RWPE1 (cell line): ENCODE measurements around the gene LRRC26.

ENCODE experiments used
- CTCF ChIA-PET: fragments of 350-600 bp; sonication (Branson Sonifier 250); formaldehyde crosslinking; extraction: SDS; loops from one replicate; lab custom pipeline; 2021; lab: Yijun Ruan, JAX
- POLR2A ChIA-PET: fragments of 400-600 bp; formaldehyde crosslinking; extraction: SDS; loops from one replicate; lab custom pipeline; 2020; ENCODE audit warnings: antibody characterized with exemption; ENCODE audit not compliant: low non-redundant PET; lab: Yijun Ruan, JAX
- DNase-seq: peaks from one replicate; pipeline ENCODE4 v3.0.0; 2012; ENCODE audit warnings: low spot score
- H3K27ac ChIP-seq: fragments of 450-650 bp; 2 replicates; pipeline ENCODE4 v1.5.1; 2017
- TF ChIP-seq, protein P1 (sequence below): fragments of 450-650 bp; conservative IDR thresholded peaks from 2 replicates; pipeline ENCODE4 v1.5.1; 2017; ENCODE audit warnings: low read depth, mild to moderate bottlenecking

The LRRC26 gene

DNA sequence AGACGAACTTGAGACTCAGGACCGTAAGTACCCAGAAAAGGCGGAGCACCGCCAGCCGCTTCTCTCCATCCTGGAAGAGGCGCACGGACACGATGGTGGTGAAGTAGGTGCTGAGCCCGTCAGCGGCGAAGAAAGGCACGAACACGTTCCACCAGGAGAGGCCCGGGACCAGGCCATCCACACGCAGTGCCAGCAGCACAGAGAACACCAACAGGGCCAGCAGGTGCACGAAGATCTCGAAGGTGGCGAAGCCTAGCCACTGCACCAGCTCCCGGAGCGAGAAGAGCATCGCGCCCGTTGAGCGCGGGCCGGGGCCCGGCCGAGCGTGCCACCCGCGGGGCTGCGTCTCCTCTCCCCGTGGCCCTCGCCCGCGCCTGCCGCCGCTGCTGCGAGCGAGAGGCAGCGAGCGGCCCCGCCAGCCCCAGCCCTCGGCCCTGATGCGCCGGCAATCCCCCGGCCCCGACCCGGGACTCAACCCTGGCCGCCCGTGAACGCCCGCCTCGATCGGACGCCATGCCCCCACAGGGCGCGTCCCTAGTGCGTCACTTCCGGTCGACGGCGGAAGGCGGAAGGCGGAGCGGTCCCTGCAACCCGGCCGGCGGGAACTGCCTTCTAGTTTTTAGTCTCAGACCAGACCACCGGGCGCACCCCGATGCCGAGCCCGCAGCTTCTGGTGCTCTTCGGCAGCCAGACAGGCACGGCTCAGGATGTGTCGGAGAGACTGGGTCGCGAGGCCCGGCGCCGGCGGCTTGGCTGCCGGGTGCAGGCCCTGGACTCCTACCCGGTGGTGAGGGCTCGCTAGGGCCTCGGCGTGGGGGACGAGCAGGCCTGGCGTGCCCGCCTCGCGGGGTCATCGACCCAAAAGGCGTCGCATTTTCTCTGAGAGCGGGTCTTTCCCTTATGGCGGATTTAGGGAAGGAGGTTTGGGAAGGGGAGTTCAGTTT lies 35.5 kb upstream of the LRRC26 start, which contains the start of the genes NDOR1 and TMEM203:
NDOR1 (plus strand) TSS at position 575 of the 944 bp plus-strand sequence; CDS start at position 653, 78 bp downstream.
TMEM203 (minus strand) TSS at position 523 of the 944 bp plus-strand sequence; CDS start at position 289, 234 bp downstream.
- TF ChIP-seq, protein P1, sequence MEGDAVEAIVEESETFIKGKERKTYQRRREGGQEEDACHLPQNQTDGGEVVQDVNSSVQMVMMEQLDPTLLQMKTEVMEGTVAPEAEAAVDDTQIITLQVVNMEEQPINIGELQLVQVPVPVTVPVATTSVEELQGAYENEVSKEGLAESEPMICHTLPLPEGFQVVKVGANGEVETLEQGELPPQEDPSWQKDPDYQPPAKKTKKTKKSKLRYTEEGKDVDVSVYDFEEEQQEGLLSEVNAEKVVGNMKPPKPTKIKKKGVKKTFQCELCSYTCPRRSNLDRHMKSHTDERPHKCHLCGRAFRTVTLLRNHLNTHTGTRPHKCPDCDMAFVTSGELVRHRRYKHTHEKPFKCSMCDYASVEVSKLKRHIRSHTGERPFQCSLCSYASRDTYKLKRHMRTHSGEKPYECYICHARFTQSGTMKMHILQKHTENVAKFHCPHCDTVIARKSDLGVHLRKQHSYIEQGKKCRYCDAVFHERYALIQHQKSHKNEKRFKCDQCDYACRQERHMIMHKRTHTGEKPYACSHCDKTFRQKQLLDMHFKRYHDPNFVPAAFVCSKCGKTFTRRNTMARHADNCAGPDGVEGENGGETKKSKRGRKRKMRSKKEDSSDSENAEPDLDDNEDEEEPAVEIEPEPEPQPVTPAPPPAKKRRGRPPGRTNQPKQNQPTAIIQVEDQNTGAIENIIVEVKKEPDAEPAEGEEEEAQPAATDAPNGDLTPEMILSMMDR: no peak

DNA sequence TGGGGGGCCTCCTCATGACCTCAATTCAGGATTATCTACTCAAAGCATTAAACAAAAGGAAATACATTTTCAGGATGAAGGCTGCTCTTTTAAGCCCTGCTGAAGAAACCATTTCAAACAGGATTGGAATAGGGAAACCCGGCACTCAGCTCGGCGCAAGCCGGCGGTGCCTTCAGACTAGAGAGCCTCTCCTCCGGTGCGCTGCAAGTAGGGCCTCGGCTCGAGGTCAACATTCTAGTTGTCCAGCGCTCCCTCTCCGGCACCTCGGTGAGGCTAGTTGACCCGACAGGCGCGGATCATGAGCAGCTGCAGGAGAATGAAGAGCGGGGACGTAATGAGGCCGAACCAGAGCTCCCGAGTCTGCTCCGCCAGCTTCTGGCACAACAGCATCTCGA lies 34.9 kb upstream of the LRRC26 start:
- no peak for DNase-seq
- H3K27ac ChIP-seq: peak overlapping the region; percentile 80
- TF ChIP-seq, protein P1: no peak
- ChIA-PET CTCF (interaction anchor here (1.6 to 2.5 kb wide), 3 partner anchors 15 to 22 kb away, joined by 3 to 10 read pairs (median 5); partner anchors contain the start of gene RNF224), POLR2A (interaction anchor here (0.6 to 1.2 kb wide), 6 partner anchors 10 to 158 kb away, joined by 3 to 4 read pairs (median 3); partner anchors contain the start of genes NPDC1 and SSNA1)

More for the DNA sequence above, 35.5 kb upstream of the LRRC26 start, which contains the start of the genes NDOR1 and TMEM203:
- DNase-seq: peak; percentile 96
- POLR2A ChIA-PET: interaction anchor here (0.6 to 1.3 kb wide), 7 partner anchors 8 to 159 kb away, joined by 3 to 5 read pairs (median 3); partner anchors contain the start of genes NPDC1, SSNA1 and TMEM210
- CTCF ChIA-PET: interaction anchor here (1.6 to 2.5 kb wide), 3 partner anchors 16 to 22 kb away, joined by 3 to 10 read pairs (median 5); partner anchors contain the start of gene RNF224
- peak within 1 kb of the TSS; percentile 80 for H3K27ac ChIP-seq

DNA sequence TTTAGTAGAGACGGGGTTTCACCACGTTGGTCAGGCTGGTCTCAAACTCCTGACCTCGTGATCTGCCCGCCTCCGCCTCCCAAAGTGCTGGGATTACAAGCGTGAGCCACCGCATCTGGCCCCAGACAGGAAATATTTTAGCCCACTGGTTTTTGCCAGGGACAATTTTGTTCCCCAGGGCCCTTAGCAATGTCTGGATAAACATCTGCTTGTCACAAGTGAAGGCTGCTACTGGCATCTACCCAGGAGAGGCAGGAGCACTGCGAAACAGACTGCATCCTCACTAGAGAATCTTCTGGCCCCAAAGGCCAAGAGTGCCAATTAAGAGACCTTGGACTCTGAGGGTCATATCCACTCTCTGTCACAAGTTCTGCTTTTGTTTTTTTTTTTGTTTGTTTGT lies 33.1 kb upstream of the LRRC26 start:
- TF ChIP-seq, protein P1: no peak
- ChIA-PET POLR2A (no interaction called here), CTCF (interaction anchor here (1.1 to 2.6 kb wide), 3 partner anchors 24 to 33 kb away, joined by 3 to 10 read pairs (median 10); partner anchors contain the start of gene RNF224)
- peak overlapping the region; percentile 99 for H3K27ac ChIP-seq
- no peak for DNase-seq

DNA sequence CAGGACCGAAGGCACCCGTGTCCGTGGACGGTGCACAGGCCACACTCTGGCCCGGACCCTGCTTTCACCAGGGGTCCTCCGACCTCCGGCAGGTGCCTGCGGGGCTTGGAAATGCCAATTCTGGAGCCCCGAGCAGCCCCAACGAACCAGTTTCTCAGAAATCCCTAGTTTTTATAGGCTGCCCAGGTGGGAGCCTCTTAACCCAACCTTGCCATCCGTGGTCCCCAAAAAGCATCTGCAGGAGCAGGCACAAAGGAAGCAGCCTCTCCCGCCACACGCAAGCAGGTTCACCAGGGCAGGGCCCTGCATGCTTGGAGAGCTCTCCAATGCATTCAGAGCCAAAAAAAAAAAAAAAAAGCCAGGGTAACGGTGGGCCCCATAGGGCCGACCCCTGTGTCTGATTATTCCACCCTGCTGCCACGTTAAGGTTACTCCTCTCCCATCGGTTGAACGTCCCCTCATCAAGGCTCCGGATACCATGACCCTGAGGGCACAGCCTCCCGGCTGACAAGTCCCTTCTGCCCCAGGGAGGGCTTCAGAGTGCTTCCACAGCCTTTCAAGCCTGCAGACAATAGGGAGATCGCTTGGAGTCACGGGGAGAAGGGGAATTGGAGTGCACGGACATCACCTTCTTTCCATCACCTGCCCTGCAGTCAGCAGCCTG lies 31.5 kb upstream of the LRRC26 start:
- ChIA-PET CTCF (interaction anchor here (0.6 to 2.6 kb wide), 7 partner anchors 26 to 939 kb away, joined by 3 to 10 read pairs (median 3); partner anchors contain the start of gene RNF224), POLR2A (interaction anchor here (0.6 to 0.9 kb wide), 4 partner anchors 21 to 86 kb away, joined by 3 read pairs; partner anchors contain the start of gene RNF208)
- DNase-seq: no peak
- peak overlapping the region; percentile 99 for H3K27ac ChIP-seq
- TF ChIP-seq, protein P1: no peak

DNA sequence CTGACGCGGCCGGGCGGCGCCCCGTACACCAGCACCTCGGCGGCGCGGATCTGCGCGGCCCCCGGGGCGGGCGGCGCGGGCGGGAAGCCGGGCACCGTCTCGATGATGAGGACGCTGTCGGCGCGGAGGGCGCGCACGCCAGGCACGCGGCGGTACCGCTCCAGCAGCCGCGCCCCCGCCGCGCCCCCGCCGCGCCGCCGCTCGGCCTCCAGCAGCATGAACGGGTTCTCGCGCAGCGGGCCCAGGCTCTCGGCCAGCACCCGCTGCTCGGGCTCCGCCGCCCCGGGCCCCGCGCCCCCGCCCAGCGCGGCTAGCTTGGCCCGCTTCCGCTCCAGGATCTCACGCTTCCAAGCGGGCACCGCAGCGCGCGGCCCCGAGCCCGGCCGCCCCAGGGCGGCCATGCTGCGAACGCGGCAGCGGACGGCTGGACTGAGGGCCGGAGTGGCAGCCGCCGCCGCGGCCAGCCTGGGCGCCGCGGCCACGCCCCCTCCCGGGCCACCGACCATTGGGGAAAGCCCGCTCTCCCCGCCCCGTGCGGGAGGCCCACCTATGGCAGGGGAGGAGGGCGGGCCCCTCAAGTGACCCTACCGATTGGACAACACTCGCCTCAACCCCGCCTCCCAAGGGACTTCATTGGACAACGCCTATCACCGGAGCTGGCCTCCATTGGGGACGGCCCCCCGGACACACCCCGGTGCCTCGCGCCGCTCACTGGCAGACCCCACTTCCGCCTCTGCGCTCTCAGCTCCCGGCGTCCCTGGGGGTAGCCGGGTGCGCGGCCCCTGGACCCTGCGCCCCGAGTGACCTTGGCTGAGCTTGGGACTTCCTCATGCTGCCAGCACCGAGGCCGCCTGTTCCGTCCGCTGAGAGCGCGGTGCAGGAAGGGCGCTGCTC lies 30.7 kb upstream of the LRRC26 start, which contains the start of gene TPRN:
TPRN (minus strand) TSS at position 431 of the 894 bp plus-strand sequence; CDS start at position 401, 30 bp downstream.
- peak; percentile 100 for DNase-seq
- TF ChIP-seq, protein P1: no peak
- CTCF ChIA-PET: interaction anchor here (0.6 to 2.6 kb wide), 4 partner anchors 26 to 306 kb away, joined by 3 to 10 read pairs (median 3); partner anchors contain the start of gene RNF224
- POLR2A ChIA-PET: interaction anchor here (0.5 to 0.9 kb wide), 6 partner anchors 22 to 85 kb away, joined by 3 read pairs; partner anchors contain the start of genes RNF208 and RNF224
- H3K27ac ChIP-seq: peak within 1 kb of the TSS; percentile 99
